ENCODE measurements around the gene IL18RAP.

The IL18RAP gene

GRCh38 chr2:102399499-102400141 is 23.3 kb upstream of the IL18RAP start:
- no peak for DNase-seq (ENCODE audit: extremely low spot score)
- CTCF ChIA-PET = interaction anchor here (0.8 to 4.6 kb wide), 8 partner anchors 9 to 51 kb away, joined by 3 to 23 read pairs (median 3); no protein-coding TSS in a partner anchor

GRCh38 chr2:102401456-102401855 is 21.5 kb upstream of the IL18RAP start:
- DNase-seq (ENCODE audit: extremely low spot score) = no peak
- TF ChIP-seq CTCF (IDR thresholded peaks at IDR 0.05; ENCODE audit: control extremely low read depth, extremely low read depth, low read depth, missing control alignments) = no peak
- POLR2A ChIA-PET = no interaction called here
- CTCF ChIA-PET = interaction anchor here (4.6 kb wide), 1 partner anchor 7 kb away, joined by 23 read pairs; no protein-coding TSS in a partner anchor

More at GRCh38 chr2:102399499-102400141, 23.3 kb upstream of the IL18RAP start:
- POLR2A ChIA-PET = no interaction called here
- no peak for TF ChIP-seq CTCF (IDR thresholded peaks at IDR 0.05; ENCODE audit: control extremely low read depth, extremely low read depth, low read depth, missing control alignments)

- TF ChIP-seq CTCF (IDR thresholded peaks at IDR 0.05; ENCODE audit: control extremely low read depth, extremely low read depth, low read depth, missing control alignments) = no peak
- POLR2A ChIA-PET = no interaction called here
- no peak for DNase-seq (ENCODE audit: extremely low spot score)
- CTCF ChIA-PET = interaction anchor here (4.6 kb wide), 1 partner anchor 7 kb away, joined by 23 read pairs; no protein-coding TSS in a partner anchor
Observed at GRCh38 chr2:102401865-102402264, 21.1 kb upstream of the IL18RAP start.

- POLR2A ChIA-PET = no interaction called here
- no peak for DNase-seq (ENCODE audit: extremely low spot score)
- CTCF ChIA-PET = interaction anchor here (1.1 to 5.0 kb wide), 4 partner anchors 12 to 35 kb away, joined by 3 to 23 read pairs (median 4); no protein-coding TSS in a partner anchor
- no peak for TF ChIP-seq CTCF (IDR thresholded peaks at IDR 0.05; ENCODE audit: control extremely low read depth, extremely low read depth, low read depth, missing control alignments)
Observed at GRCh38 chr2:102410952-102411351, 12.0 kb upstream of the IL18RAP start.

- no peak for TF ChIP-seq CTCF (IDR thresholded peaks at IDR 0.05; ENCODE audit: control extremely low read depth, extremely low read depth, low read depth, missing control alignments)
- ChIA-PET CTCF (interaction anchor here (1.0 to 1.1 kb wide), 2 partner anchors 10 to 15 kb away, joined by 3 to 4 read pairs; partner anchors contain the start of gene IL18RAP), POLR2A (no interaction called here)
- no peak for DNase-seq (ENCODE audit: extremely low spot score)
Observed at GRCh38 chr2:102412199-102412598, 10.8 kb upstream of the IL18RAP start.

GRCh38 chr2:102417946-102418345 is 5.0 kb upstream of the IL18RAP start:
- TF ChIP-seq CTCF (IDR thresholded peaks at IDR 0.05; ENCODE audit: control extremely low read depth, extremely low read depth, low read depth, missing control alignments) = no peak
- no peak for DNase-seq (ENCODE audit: extremely low spot score)
- ChIA-PET POLR2A (no interaction called here), CTCF (interaction anchor here (0.9 to 2.6 kb wide), 2 partner anchors 10 to 18 kb away, joined by 4 to 9 read pairs; no protein-coding TSS in a partner anchor)

All from GM10248 (cell line).